Hematopoietic multipotent progenitor cell treated with erythropoietin and hydrocortisone succinate and interleukin-3 and kit ligand, for 6 days (in vitro differentiated cells): ENCODE results near the gene TGDS.
"Not testable (repeated sequence)": the region's sequence is repeated elsewhere in the genome, so short reads cannot be mapped to it uniquely, and the experiment has no call there.

Experiments used
- DNase-seq: peaks from one replicate; pipeline ENCODE4 v3.0.0-alpha.2; 2015

Gene TGDS, protein sequence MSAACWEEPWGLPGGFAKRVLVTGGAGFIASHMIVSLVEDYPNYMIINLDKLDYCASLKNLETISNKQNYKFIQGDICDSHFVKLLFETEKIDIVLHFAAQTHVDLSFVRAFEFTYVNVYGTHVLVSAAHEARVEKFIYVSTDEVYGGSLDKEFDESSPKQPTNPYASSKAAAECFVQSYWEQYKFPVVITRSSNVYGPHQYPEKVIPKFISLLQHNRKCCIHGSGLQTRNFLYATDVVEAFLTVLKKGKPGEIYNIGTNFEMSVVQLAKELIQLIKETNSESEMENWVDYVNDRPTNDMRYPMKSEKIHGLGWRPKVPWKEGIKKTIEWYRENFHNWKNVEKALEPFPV

DNA sequence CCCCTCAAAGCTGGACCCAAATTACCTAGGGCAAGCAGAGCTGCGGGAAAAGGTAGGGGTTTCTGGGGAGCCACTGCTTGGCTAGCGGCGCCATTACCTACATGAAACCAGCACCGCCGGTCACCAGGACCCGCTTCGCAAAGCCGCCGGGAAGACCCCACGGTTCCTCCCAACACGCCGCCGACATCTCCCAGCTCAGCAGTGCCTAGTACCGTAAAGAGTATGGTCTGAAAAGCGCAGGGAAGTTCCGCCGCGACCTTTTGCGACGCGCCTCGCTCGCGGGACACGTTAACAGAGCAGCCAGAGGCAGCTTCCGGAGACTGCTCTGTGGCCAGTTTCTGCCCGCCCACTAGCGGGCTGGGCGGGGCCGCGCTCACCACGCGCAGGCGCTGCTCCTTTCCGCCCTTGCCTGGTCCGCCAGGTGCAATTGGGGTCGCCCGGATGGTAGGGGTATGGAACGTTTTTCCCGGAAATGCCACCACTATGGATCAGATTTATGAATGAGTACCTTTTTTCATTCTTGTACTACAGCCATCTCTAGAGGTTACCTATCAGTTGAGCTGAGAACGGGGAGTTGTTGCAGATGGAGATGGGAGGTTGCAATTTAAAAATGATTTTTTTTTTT is at the start of gene TGDS:
TSS of gene TGDS (minus strand) at position 203 of the 625 bp plus-strand sequence. CDS start at position 187, 16 bp downstream.
- peak; percentile 97 for DNase-seq

DNA sequence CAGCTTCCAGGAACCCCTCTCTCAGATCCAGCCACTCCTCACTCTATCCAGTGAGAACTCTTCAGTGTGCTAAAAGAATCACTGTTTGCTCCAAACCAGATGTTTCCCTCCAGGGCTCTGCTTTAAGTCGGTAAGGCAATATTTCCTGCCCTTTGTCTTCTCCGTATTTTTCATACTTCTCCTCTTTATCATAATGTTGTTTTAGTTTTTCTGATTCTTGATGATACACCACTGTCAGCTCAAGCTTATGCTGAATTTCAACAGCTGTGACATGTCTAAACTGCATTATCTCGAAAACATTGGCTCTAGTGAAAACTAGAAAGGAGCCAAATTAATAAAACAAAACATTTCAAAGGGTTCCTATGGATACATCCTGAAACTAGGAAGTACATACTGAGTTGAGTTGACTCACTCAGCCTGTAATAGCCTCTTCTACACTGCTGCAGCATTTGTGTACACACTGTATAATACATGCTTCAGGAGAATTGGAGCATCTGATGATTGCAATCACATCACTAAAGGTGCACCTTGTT is 45.5 kb upstream of the TGDS start:
- no peak for DNase-seq

DNA sequence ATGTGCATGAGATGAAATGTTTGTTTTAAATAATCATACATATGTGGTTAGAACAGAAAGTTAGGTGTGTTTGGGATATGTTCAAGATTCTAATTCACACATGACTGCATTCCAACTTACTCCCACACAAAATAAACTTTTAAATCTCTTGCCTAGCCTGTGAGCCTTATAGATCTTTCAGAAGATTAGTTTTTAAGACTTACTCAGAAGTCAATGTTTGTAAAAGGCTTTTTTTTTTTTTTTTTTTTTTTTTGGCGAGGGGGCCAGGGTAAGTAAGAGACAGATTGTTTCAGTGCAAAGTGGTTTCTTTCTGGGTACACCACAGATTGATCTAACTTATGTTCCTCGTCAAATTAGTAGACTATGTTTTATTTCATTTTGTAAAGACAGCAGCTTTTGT is 44.8 kb upstream of the TGDS start:
- no peak for DNase-seq

DNA sequence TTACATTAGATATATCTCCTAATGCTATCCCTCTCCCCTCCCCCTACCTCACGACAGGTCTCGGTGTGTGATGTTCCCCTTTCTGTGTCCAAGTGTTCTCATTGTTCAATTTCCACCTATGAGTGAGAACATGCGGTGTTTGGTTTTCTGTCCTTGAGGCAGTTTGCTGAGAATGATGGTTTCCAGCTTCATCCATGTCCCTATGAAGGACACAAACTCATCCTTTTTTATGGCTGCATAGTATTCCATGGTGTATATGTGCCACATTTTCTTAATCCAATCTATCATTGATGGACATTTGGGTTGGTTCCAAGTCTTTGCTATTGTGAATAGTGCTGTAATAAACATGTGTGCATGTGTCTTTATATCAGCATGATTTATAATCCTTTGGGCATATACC is 41.7 kb upstream of the TGDS start:
- DNase-seq: not testable (repeated sequence)

DNA sequence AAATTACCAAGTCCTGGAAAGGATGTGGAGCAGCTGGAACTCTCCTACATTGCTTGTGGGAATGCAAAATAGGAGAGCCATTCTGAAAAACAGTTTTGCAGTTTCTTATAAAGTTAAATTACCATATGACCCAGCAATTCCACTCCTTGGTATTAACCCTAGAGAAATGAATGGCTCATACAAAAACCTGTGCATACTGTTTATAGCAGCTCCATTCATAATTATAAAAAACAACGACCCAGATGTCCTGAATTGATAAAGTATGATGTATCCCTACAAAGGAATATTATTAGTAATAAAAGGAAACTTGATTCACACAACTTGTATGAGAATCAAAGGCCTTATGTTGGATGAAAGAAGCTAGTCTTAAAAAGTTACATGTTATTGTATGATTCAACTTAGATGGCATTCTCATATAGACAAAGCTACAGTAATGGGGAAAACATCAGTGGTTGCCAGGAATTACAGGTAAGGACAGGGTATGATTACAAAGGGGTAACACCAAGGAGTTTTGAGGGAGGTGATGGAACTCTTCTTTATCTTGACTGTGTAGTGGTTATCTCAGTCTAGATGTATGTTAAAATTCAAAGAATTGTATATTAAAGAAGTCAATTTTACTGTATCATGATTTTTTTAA is 41.1 kb upstream of the TGDS start:
- no peak for DNase-seq

DNA sequence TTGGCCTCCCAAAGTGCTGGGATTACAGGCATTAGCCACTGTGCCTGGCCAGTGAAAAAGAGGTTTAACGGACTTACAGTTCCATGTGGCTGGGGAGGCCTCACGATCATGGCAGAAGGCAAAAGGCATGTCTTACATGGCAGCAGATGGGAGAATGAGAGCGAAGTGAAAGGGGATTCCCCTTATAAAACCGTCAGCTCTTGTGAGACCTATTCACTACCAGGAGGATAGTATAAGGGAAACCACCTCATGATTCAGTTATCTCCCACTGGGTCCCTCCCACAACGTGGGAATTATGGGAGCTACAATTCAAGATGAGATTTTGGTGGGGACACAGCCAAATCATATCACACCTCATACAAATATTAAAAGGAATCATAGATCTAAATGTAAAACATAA is 40.1 kb upstream of the TGDS start:
- not testable (repeated sequence) for DNase-seq

DNA sequence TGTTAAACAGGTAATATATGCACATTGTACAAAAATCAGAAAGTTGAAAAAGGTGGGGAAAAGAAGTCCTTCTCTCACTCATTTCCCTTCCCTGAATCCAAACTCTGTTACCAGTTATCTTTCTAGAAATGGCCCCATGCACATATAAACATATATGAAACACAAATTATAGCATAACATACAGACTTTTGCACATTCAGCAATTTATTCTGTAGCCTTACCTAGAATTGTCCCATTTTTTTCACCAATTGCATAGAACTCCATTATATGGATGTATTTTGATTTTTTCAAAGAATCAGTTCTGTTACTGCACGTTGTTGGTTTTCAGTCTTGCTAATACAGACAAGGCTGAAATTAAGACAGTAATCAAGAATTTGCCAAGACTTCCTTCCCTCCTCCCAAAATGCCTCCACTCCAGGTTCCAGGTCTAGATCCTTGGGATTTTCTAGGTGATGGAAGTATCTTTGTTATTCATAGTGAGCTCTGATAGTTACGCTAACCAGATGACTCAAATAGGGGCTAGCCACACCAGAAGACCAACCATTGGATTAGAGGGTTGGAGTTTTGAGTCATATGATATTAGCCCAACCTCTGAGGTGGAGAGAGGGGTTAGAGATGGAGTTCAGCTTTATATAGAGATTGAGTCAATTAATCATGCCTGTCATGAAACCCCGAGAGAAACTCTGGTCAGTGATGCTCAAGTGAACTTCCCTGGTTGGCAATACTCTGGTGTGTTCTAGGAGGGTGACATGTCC is 36.5 kb upstream of the TGDS start:
- no peak for DNase-seq

DNA sequence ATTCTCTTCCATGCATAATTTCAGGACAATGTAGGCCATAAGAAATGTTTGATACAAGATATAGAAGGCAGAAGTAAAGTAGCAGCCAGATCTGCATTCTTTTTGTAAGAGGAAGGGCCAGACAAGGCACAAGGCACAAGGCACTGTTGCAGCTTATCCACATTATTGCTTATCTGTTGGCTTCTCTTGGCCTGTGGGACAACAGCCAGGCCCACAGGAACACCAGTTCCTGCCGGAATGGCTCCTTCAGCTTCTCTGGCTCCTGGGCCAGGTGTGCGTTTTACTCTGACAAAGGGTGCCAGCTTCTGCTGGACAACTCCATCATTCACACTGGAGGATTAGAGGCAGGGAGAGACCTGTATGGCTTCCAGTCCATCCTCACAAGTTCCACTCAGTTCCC is 34.9 kb upstream of the TGDS start:
- no peak for DNase-seq

DNA sequence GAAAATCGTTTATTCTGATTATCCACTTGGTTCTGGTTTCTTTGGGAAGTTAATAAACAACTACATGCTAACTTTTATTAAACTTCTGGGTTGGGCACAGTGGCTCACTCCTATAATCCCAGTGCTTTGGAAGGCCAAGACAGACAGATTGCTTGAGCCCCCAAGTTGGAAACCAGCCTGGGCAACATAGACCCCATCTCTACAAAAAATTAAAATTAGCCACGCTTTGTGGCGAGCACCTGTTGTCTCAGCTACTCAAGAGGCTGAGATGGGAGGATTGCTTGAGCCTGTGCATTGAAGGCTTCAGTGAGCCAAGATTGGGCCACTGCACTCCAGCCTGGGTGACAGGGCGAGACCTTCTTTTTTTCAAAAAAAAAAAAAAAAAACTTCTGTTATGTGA is 27.4 kb upstream of the TGDS start:
- no peak for DNase-seq

DNA sequence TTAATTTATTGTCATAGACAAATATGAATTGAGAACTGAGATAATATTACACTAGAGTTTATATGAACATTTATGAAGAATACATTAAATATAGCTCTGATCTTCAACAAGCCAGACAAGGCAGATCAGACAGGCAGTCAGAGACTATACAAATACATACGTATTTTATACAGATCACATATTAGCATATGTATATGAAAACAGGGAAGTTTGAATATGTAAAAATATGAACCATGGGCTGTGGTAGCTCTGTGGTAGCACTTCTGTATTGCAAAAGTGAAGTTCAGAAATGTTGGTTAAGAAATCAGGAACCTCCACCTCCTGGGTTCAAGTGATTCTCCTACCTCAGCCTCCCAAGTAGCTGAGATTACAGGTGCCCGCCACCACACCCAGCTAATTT is 26.4 kb upstream of the TGDS start:
- DNase-seq: no peak

DNA sequence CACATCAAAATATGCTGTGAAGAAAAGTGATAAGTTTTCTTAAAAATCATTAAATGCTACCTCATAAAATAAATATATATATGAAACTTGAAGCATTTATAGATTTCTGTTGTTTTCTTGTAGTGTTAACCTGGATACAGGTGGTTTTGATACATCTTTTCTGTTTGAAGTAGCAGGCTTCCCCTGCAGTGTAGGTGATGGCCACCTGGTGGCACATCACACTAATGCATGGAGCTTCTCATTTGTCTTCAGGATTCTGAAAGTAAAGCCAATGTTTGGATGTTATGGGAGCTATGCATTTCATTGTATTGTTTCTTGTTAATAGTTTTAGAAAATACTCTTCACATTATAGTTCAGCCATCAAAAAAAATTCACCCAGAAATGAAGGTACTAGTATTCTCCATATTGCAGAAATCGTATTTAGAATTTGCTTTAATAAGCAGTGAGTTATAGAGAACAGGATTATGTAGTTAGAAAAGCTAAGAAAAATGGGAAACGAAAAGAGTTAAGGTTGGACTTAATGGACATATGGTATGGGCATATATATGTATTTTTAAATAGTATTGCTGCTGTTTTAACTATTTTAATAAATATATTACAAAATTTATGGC is 24.4 kb upstream of the TGDS start:
- peak; percentile 77 for DNase-seq

DNA sequence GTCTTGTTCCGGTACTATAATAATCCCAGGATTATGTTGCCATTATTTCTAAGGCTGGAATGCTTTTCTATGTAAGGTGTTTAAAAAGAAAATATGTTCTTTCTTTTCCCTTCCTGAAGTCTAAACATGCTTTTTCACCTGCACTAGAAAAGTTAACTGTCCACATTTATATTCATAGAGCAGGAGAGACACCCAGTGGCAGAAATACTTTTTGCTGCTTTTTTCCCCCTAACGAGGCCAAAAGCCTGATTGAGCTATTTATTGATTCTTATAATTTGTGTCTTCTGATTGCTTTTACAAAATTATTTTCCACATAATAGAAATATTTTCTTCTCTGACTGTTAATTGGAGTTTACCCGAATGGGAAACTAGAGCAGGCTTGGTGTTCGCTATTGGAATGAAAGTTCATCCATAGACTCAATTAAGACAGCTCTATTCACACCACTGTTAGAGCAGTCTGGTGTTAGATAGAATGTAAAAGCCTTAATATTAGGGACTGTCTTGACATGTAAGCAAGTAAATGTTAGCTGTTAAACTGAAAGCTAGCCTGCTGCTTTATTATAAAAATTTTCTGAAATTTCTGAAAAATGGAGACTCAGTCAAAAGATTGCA is 21.5 kb upstream of the TGDS start:
- peak; percentile 69 for DNase-seq

DNA sequence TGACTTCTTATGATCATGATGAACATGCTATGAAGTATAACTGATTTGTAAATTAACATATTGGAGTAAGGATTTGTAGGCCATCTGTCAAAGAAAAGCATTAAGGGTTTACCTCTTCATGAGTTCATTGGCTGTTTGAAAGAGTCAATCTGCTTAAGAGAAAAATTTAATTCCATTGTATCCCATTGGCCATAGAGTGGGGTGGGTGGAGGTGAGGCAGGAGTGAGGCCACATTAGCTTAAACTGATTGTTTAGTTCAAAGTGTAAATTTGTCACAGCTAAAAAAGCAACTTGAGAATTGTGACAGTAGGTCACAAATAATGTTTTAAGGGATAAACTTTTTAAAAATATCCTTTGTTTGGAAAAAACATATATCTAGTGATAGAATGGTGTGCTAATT is 17.1 kb upstream of the TGDS start:
- no peak for DNase-seq

DNA sequence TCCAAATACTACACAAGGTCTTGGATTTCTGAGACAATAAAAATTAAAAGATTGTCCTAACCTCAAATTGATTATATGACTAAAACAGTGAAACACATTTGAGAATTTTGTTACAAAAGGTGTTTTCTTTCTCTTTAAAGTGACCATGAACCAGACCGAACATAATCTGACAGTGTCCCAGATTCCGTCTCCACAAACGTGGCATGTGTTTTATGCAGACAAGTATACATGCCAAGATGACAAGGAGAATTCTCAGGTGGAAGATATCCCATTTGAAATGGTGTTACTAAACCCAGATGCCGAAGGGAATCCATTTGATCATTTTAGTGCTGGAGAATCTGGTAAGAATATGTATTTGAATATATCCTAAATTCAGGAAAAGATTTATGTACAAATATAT is 16.1 kb upstream of the TGDS start:
- DNase-seq: no peak

DNA sequence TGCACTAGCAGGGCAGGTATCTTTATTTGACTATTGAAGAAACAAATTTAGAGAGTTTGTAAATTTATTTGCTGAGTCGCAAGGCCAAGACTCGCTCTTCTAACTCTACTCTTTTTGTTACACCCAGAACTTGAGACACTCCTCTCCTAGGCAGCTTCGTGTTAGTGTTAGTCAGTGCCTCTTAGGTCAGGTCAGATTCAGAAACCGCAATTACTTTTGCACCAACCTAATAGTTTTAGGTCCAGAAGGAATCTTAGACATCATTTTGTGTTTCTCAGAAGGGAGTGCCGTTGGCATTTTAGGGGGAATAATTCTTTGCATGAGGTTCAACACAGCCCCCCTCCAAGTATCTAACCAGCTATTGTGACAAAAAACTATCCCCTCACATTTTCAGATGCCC is 14.5 kb upstream of the TGDS start:
- no peak for DNase-seq

DNA sequence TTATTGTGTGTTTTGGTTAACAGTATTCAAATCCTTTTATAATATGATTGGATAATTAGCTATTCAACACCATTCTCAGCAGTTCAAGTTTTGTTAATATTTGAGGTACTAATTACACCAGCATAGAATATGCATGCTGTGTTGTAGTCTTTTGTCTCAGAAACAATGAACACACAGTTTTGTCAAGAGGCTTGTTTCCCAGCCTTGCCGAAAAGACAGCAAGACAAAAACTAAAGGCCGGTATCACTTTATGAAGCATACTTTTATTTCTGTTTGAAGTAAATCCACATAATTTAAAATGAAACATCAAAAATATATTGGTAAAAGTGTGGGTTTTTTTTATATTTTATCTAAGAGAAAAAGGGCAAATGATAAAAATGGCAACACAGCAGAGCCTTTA is 13.2 kb upstream of the TGDS start:
- DNase-seq: no peak

DNA sequence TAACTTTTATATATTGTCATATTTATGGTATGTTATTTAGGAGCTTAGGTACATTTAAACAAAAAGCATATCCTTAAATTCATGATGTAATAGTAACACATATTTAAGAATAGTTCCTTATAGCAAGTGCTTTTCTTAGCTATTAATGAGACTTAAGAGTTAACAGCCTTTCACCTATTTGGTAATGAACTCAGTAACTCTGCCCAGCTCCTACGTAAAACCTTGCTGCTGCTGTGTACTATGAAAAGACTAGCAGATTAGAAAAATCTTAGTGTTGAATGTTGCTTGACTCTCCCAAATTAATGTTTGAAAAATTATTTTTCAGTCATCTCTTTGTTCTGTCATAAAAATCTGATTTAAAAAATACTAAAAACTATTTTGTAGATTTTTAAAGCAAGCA is 12.6 kb upstream of the TGDS start:
- DNase-seq: no peak

DNA sequence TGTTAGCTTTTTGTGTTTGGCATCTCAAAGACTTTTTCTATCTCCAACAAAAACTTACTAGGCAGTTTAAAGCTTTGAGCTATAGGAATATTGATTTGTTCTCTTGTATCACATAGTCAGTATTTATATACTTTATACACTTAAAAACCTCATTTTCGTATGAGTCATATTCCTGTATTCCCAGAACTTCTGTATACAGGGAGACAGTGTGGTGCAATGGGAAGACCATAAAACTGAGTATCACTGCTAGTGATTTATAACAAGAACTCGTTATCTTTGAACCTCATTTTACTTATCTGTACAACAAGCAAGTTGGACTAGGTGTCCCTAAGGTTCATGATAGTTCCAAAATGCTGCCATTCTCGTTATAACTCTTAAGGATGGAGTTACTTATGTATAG is 12.0 kb upstream of the TGDS start:
- no peak for DNase-seq

DNA sequence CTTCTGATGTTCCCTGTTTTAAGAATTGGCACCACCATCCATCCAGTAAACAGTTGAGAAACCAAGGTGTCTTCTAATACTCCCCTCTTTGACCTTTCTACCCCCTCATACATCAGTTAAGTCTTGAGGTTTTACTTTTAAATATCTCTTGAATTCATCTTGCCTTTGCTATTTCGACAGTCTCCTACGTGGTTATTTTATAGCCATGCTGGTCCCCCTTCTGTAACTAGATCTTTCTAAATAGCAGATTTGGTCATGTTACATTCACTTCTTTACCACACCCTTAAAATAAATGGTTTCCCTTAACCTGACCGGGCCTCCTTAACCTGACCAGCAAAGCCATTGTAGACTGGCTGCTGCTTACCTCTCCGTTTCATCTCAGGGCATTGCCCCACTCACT is 11.1 kb upstream of the TGDS start:
- no peak for DNase-seq

DNA sequence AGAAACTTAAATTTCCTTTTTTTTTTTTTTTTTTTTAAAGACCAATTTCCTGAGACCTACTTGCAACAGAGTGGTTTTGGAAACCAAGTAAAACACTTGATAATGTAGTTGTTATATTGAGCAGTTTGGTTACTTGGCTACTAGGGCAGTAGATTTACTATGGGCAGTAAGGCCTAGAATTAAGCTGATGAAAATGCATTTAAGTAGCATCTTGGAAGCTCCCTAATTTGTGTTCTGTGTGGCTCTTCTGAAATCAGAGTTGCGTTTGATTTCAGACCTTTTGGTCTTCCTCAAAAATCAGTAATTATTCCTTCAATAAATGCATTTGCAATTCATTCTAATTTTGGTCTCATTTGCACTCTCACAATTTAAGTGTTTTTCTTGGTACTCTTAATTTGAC is 6.5 kb upstream of the TGDS start:
- no peak for DNase-seq

DNA sequence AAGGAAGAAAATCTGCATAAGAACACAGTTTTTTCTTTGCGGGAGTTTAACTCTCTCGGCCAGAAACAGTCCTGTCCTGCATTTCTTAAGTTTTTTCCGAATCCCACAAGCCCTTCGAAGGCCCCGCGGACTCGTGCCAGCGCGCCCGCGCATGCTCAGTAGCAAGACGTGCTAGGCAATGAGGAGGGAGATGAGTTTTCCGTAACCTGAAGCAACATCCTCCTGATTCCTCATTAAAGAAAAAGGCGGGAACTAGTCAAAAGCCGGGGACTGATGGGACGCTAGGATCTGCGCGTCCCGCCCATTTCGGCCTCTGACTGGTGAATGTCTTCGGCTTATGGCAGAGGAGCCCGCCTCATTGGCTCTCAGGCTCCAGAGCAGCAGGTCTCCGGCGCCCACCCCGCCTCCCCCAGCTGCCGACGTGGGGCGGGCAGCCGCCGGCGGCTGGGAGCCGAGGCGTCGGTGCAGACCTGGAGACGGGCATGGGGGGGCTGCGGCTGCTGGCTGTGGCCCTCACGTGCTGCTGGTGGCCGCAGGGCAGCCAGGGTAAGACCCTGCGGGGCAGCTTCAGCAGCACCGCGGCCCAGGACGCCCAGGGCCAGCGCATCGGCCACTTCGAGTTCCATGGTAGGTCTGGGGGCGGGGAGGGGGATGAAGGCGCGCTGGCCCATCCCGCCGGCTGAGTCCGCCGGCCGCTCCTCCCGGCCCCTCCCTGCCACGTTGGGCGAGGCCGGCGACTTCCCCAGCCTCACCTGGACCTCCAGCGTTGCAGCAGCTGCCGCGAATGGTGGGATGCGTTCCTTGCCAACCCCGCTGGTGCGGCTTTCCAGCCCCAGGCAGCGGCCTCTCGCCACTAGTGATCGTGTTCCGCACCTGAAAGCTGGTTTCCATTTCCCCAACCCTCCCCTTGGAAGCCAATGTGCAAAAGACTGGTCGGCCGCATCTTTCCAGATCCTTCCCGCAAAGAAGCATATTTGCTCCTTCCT is 5.8 kb upstream of the TGDS start, which contains the start of gene GPR180:
TSS of gene GPR180 (plus strand) at position 412 of the 986 bp plus-strand sequence. CDS start at position 483, 71 bp downstream.
- peak; percentile 99 for DNase-seq
